Measurements from ENCODE around the gene NECTIN4. TPM values are rescaled to one million over a fixed set of nuclear protein-coding genes. Genes with fewer than 3 reads are reported as not detected.

Gene NECTIN4
- total and polyA plus RNA-seq, 2 of the 8 experiments (the other 6 are each of a cell fraction or from before 2014, with no cell fraction given), result 0.19 to 0.71 TPM

DNA sequence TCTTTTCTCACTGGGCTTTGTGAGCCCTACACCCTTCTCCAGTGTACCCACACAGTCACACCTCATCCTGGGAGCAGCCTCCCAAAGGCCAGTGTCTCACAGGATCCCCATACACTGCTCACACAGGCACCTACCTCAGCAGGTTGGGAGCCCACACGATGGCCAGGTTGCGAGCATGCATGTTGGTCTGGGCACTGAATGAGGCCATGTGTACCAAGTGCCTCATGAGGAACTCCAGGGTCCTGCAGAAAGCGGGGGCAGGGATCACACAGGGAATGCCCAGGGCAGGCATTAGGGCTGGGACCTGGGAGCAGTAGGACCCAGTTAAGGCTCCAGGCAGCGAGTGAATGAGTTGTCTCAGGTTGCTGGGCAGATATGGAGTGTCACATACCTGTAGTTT, 35.1 kb downstream of the NECTIN4 start:
- Histone ChIP-seq H2BK15ac (ENCODE audit: low read length) (0 out of 2 replicates have a peak overlapping the region, but pooled peaks have one; percentile 5), H3K27me3 (replicated peaks in 1 of 4; ENCODE audit: control insufficient read depth in 3 of 4, extremely low read depth in 1 of 4, insufficient read depth in 3 of 4, low read length in 3 of 4) (no peaks in the 10 kb centered on the region), H3K79me2 (ENCODE audit: control insufficient read depth in 1 of 2, insufficient read depth in 2 of 2, low read length in 2 of 2) (no peaks in the 10 kb centered on the region), H4K91ac (replicated peaks; ENCODE audit: insufficient read length, low read length) (no peak overlapping the region), H2BK5ac (ENCODE audit: low read depth, low read length) (no peak overlapping the region), H3K9ac (replicated peaks in 1 of 4; ENCODE audit: extremely low read depth in 1 of 4, low read depth in 3 of 4, low read length in 3 of 4) (peak overlapping the region in 1 of 4 experiments; percentile 4; a peak in 1 of 7 replicates), H3K79me1 (ENCODE audit: low read depth, low read length) (no peaks in the 10 kb centered on the region), H3K4ac (replicated peaks; ENCODE audit: insufficient read length, low read depth, low read length) (no peak overlapping the region), H3K14ac (ENCODE audit: insufficient read length) (no peak overlapping the region), H4K8ac (ENCODE audit: extremely low read depth, insufficient read depth, low read length) (peak overlapping the region; percentile 71; the same call in 1 of the 2 replicates), H3K56ac (replicated peaks; ENCODE audit: insufficient read length, low read depth, low read length) (no peak overlapping the region), H4K20me1 (replicated peaks in 1 of 2; ENCODE audit: control insufficient read depth in 1 of 2, insufficient read depth in 2 of 2, low read length in 2 of 2) (no peaks in the 10 kb centered on the region), H2AK5ac (ENCODE audit: low read depth, low read length) (no peak overlapping the region), H2BK12ac (ENCODE audit: low read depth, low read length) (no peak overlapping the region), H2BK120ac (replicated peaks; ENCODE audit: low read depth, low read length) (no peak overlapping the region), H3K36me3 (ENCODE audit: control insufficient read depth in 2 of 4, insufficient read depth in 4 of 4, low read length in 3 of 4) (no peaks in the 10 kb centered on the region), H3K27ac (ENCODE audit: low read depth, low read length) (no peak overlapping the region), H3K9me3 (ENCODE audit: insufficient read depth in 2 of 2, low read depth in 1 of 2, low read length in 1 of 2) (no peaks in the 10 kb centered on the region), H3K4me1 (replicated peaks in 1 of 4; ENCODE audit: control insufficient read depth in 3 of 4, insufficient read depth in 4 of 4, low read length in 3 of 4) (no peaks in the 10 kb centered on the region), H3K4me3 (ENCODE audit: extremely low read depth in 1 of 4, insufficient read depth in 2 of 4, low read depth in 3 of 4, low read length in 4 of 4) (no peak overlapping the region), H2AFZ (ENCODE audit: low read length) (peak overlapping the region; percentile 45; the same call in 1 of the 2 replicates), H3K18ac (ENCODE audit: extremely low read depth, low read length) (no peak overlapping the region), H3K4me2 (ENCODE audit: insufficient read depth in 1 of 2, low read depth in 2 of 2, low read length in 2 of 2) (no peak overlapping the region), H2BK20ac (ENCODE audit: low read length) (no peak overlapping the region), H3K23ac (ENCODE audit: insufficient read length) (no peak overlapping the region), H3K23me2 (ENCODE audit: low read depth, low read length) (no peaks in the 10 kb centered on the region; the same call in 1 of the 2 replicates), H4K5ac (ENCODE audit: insufficient read length, low read depth, low read length) (no peak overlapping the region)
- FAIRE-seq, result no peak
- no peak for DNase-seq (ENCODE audit: low read depth in 1 of 2, low spot score in 2 of 2)
- POLR2A ChIA-PET (ENCODE audit: partially characterized antibody), result interaction anchor here (1.0 to 2.9 kb wide), 2 partner anchors 9 to 34 kb away, joined by 3 to 21 read pairs; partner anchors contain the start of gene USF1
- CTCF ChIA-PET (ENCODE audit: partially characterized antibody), result interaction anchor here (0.6 to 2.5 kb wide), 16 partner anchors 9 to 85 kb away, joined by 3 to 12 read pairs (median 4); partner anchors contain the start of genes ARHGAP30, KLHDC9 and USF1
- WGBS, 2 experiments (ENCODE audit: extremely low coverage in 1 of 2, insufficient coverage in 1 of 2, insufficient read length in 1 of 2, insufficient replicate concordance in 2 of 2, low coverage in 1 of 2, low lambda C conversion rate in 2 of 2, missing lambda C conversion rate in 1 of 2), result 87% methylated on average over 4 of the region's 4 CpGs; no CpG with 5 or more reads in 1 of the 2 experiments
